ENCODE results near the gene UBA6. TPM values are rescaled to one million over a fixed set of nuclear protein-coding genes. Genes with fewer than 3 reads are reported as not detected.

UBA6 gene
- total RNA-seq, 2 donors from 2014 or later: 56.0 to 130 TPM

- no peaks in the 10 kb centered on the region for H3K36me3 ChIP-seq
- intact Hi-C loops (cut with DNase I): no loop called here
- H3K4me1 ChIP-seq (replicated peaks): no peaks in the 10 kb centered on the region
- no peak overlapping the region for H3K4me3 ChIP-seq
- 97% methylated on average over 2 of the region's 2 CpGs for WGBS
- no peak overlapping the region for H3K27ac ChIP-seq
- no peaks in the 10 kb centered on the region for H3K9me3 ChIP-seq
- no peak for DNase-seq (ENCODE audit: low spot score)
- H3K27me3 ChIP-seq (replicated peaks; ENCODE audit: insufficient read depth): no peaks in the 10 kb centered on the region
- TF ChIP-seq POLR2AphosphoS5 (IDR thresholded peaks at IDR 0.05): no peak
- TF ChIP-seq POLR2A (IDR thresholded peaks at IDR 0.05): no peak
- TF ChIP-seq CTCF (IDR thresholded peaks at IDR 0.05): no peak
These were observed 97.5 kb downstream of the UBA6 start for GRCh38 chr4:67603310-67604028.

- H3K9me3 ChIP-seq: no peaks in the 10 kb centered on the region
- intact Hi-C loops (cut with DNase I): no loop called here
- no peak overlapping the region for H3K4me3 ChIP-seq
- no peak overlapping the region for H3K27ac ChIP-seq
- WGBS: 59% methylated on average over 2 of the region's 2 CpGs
- no peaks in the 10 kb centered on the region for H3K4me1 ChIP-seq (replicated peaks)
- DNase-seq (ENCODE audit: low spot score): no peak
- no peaks in the 10 kb centered on the region for H3K27me3 ChIP-seq (replicated peaks; ENCODE audit: insufficient read depth)
- H3K36me3 ChIP-seq: no peaks in the 10 kb centered on the region
- TF ChIP-seq CTCF (IDR thresholded peaks at IDR 0.05) (no peak), POLR2AphosphoS5 (IDR thresholded peaks at IDR 0.05) (no peak), POLR2A (IDR thresholded peaks at IDR 0.05) (no peak)
These were observed 107.2 kb downstream of the UBA6 start for GRCh38 chr4:67593741-67594175.

DNA sequence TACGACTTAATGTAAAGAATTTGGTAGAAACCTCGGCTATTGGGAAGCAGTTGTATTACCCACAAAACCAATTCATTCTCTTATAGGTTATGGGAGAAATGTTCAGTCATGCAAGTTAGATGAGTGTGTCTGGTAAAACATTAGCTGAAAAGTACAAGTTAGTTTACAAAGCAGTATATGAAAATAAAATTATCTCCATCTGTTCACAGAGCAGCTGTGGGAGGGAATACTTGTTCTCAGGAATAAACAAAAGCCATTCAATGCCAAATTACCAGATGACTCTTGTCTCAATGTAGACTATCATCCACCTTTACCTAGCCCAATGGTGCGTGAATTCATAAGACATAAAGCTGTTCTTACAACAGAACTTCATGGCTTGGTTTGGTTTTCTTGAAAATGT is 113.8 kb downstream of the UBA6 start:
- Histone ChIP-seq H3K9me3 (no peaks in the 10 kb centered on the region), H3K36me3 (no peaks in the 10 kb centered on the region), H3K4me1 (replicated peaks) (no peaks in the 10 kb centered on the region), H3K27me3 (replicated peaks; ENCODE audit: insufficient read depth) (no peaks in the 10 kb centered on the region), H3K27ac (no peak overlapping the region), H3K4me3 (no peak overlapping the region)
- no peak for DNase-seq (ENCODE audit: low spot score)
- no peak for TF ChIP-seq CTCF (IDR thresholded peaks at IDR 0.05)
- no peak for TF ChIP-seq POLR2A (IDR thresholded peaks at IDR 0.05)
- WGBS: 88% methylated on average over 3 of the region's 3 CpGs
- intact Hi-C loops (cut with DNase I): no loop called here

DNA sequence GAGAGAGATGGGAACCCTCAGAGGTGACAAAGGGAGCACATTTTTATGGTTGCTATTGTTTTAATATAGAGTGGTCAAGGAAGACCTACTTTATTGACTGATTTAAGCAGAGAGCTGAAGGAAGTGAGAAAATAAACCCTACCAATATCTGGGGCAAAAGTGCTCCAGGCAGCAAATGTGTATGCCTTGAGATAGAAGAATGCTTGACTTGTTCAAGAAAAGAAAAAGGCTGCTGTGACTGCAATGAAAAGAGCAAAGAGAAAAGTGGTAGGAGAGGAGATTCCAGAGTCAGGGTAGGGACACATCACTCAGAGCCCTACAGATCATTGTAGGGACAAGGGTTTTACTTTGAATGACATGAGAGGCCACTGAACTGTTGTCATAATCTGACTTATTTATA is 116.5 kb downstream of the UBA6 start:
- DNase-seq (ENCODE audit: low spot score): no peak
- no peak for TF ChIP-seq CTCF (IDR thresholded peaks at IDR 0.05)
- TF ChIP-seq POLR2AphosphoS5 (IDR thresholded peaks at IDR 0.05): no peak
- no peak for TF ChIP-seq POLR2A (IDR thresholded peaks at IDR 0.05)
- no peaks in the 10 kb centered on the region for H3K4me1 ChIP-seq (replicated peaks)

DNA sequence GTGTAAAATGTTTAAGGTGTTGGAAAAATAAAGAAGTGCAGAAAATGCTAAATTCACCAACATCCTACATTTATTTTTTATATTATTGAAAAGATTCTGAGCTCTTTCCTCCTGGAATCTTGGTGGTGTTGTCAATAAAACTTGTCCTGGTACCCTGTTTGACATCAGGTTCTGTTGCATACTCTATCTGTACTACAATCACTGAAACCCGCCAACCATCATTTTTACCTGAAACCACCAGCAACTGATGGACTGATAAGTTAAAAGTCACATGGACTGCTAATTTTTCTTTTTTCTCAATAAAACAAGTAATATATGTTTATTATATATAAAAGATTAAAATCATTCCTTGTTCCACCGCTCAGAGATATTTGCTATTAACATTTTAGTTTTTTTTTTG is 119.0 kb downstream of the UBA6 start:
- no peaks in the 10 kb centered on the region for H3K27me3 ChIP-seq (replicated peaks; ENCODE audit: insufficient read depth)
- H3K9me3 ChIP-seq: no peaks in the 10 kb centered on the region
- no peaks in the 10 kb centered on the region for H3K36me3 ChIP-seq
- 59% methylated on average over 2 of the region's 2 CpGs for WGBS
- no peak for DNase-seq (ENCODE audit: low spot score)
- H3K27ac ChIP-seq: no peak overlapping the region
- TF ChIP-seq POLR2A (IDR thresholded peaks at IDR 0.05) (no peak), POLR2AphosphoS5 (IDR thresholded peaks at IDR 0.05) (no peak), CTCF (IDR thresholded peaks at IDR 0.05) (no peak)
- no peaks in the 10 kb centered on the region for H3K4me1 ChIP-seq (replicated peaks)
- intact Hi-C loops (cut with DNase I): no loop called here
- H3K4me3 ChIP-seq: no peak overlapping the region

More for the DNA sequence above, 116.5 kb downstream of the UBA6 start:
- Histone ChIP-seq H3K9me3 (no peaks in the 10 kb centered on the region), H3K4me3 (no peak overlapping the region), H3K27ac (no peak overlapping the region), H3K27me3 (replicated peaks; ENCODE audit: insufficient read depth) (no peaks in the 10 kb centered on the region), H3K36me3 (no peaks in the 10 kb centered on the region)
- intact Hi-C loops (cut with DNase I): no loop called here
